Activated naive CD8-positive, alpha-beta T cell treated with anti-CD3 and anti-CD28 coated beads, Interleukin-2, amount 10 ng/mL, durations not matched to agents 7 days and 5 days (primary cell): ENCODE results near the gene USP28. TPM values are rescaled to one million over a fixed set of nuclear protein-coding genes. Genes with fewer than 3 reads are reported as not detected.

ENCODE experiments used
- ATAC-seq: fragments of 150-1000 bp; cut with Tn5 transposase; one replicate; pipeline ENCODE4 v1.10.0; 2021; ENCODE audit warnings: low read depth, moderate library complexity
- POLR2A ChIA-PET: fragments of 350-600 bp; sonication (Branson Sonifier 250); formaldehyde crosslinking; loops from one replicate; lab custom pipeline; 2021; ENCODE audit warnings: antibody characterized with exemption; lab: Charles Lee
- DNase-seq: peaks from one replicate; pipeline ENCODE4 v3.0.0; 2021
- H3K27ac Mint-ChIP-seq: one replicate; pipeline ENCODE4 v1.8.0; 2022; ENCODE audit warnings: mild to moderate bottlenecking, mixed read lengths
- H3K27me3 Mint-ChIP-seq: one replicate; pipeline ENCODE4 v1.8.0; 2022; ENCODE audit warnings: mild to moderate bottlenecking, moderate library complexity, mixed read lengths
- H3K36me3 Mint-ChIP-seq: one replicate; pipeline ENCODE4 v1.8.0; 2021; ENCODE audit warnings: mild to moderate bottlenecking, mixed read lengths
- H3K4me1 Mint-ChIP-seq: one replicate; pipeline ENCODE4 v1.8.0; 2021; ENCODE audit warnings: mixed read lengths
- H3K4me3 Mint-ChIP-seq: one replicate; pipeline ENCODE4 v1.8.0; 2022; ENCODE audit warnings: mild to moderate bottlenecking, moderate library complexity, mixed read lengths
- H3K9me3 Mint-ChIP-seq: one replicate; pipeline ENCODE4 v1.8.0; 2021; ENCODE audit warnings: mixed read lengths
- total RNA-seq, 2 experiments: library from RNA; stranded (reverse); gene quantifications; one replicate each; pipeline ENCODE4 v1.2.3, GENCODE V29; 2021

Gene USP28
- total RNA-seq, 2 experiments from 2014 or later: 43.0 to 44.9 TPM

GRCh38 chr11:113840932-113841664 lies 34.3 kb downstream of the USP28 start:
- Mint-ChIP-seq H3K4me3 (peak overlapping the region; percentile 63), H3K36me3 (peaks cover 33% of the 10 kb centered on the region)

DNA sequence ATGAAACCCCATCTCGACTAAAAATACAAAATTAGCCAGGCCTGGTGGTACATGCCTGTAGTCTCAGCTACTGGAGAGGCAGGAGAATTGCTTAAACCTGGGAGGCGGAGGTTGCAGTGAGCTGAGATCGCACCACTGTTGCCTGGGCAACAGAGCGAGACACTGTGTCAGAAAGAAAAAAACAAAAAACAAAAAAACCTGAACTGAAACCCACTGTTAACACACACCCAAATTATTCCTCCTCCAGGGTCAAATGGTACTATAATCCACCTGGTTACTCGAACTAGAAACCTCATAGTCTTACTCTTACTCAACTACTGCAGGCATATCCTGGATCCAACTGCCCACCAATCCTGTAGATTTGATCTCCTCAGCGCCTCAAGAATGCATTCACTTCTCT lies 35.5 kb downstream of the USP28 start:
- DNase-seq (no peak), ATAC-seq (no peak)
- Mint-ChIP-seq H3K4me3 (no peak overlapping the region), H3K27me3 (no peaks in the 10 kb centered on the region), H3K4me1 (peaks cover 12% of the 10 kb centered on the region), H3K36me3 (peaks cover 27% of the 10 kb centered on the region), H3K9me3 (no peaks in the 10 kb centered on the region), H3K27ac (no peak overlapping the region)
- POLR2A ChIA-PET: no interaction called here

More at GRCh38 chr11:113840932-113841664, 34.3 kb downstream of the USP28 start:
- POLR2A ChIA-PET: no interaction called here
- peaks cover 10% of the 10 kb centered on the region for H3K4me1 Mint-ChIP-seq
- ATAC-seq (peak; percentile 73), DNase-seq (no peak)
- H3K27me3 Mint-ChIP-seq: no peaks in the 10 kb centered on the region
- no peaks in the 10 kb centered on the region for H3K9me3 Mint-ChIP-seq
- peak overlapping the region; percentile 81 for H3K27ac Mint-ChIP-seq

GRCh38 chr11:113838005-113838404 lies 37.4 kb downstream of the USP28 start:
- Mint-ChIP-seq H3K27ac (no peak overlapping the region), H3K4me3 (no peak overlapping the region), H3K9me3 (no peaks in the 10 kb centered on the region), H3K36me3 (peaks cover 22% of the 10 kb centered on the region), H3K4me1 (peaks cover 10% of the 10 kb centered on the region), H3K27me3 (no peaks in the 10 kb centered on the region)
- no peak for ATAC-seq
- DNase-seq: no peak
- POLR2A ChIA-PET: no interaction called here

DNA sequence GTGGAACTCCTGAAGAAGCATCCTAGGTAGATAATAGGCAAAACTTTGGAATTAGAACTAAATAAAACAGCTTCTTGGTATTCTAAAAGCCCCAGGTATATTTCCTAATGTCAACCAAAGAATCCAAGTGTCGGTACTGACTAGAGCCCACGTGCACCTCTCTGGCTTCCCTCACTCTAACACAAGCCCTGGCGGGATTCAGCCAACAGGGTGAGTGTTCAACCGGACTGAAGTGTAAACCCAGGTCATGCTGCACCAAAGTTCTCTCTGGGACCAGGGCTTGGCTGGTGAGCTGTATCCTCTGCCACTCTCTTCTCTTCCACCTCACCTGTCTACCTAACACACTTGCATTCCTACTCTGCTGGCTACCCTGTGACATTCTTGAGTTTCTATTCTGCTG lies 40.1 kb downstream of the USP28 start:
- Mint-ChIP-seq H3K27me3 (no peaks in the 10 kb centered on the region), H3K27ac (no peak overlapping the region), H3K4me1 (peaks cover 2% of the 10 kb centered on the region)

GRCh38 chr11:113833151-113833550 lies 42.2 kb downstream of the USP28 start:
- peaks cover 2% of the 10 kb centered on the region for H3K4me1 Mint-ChIP-seq
- ATAC-seq: no peak

More for the DNA sequence above, 40.1 kb downstream of the USP28 start:
- Mint-ChIP-seq H3K36me3 (peaks cover 14% of the 10 kb centered on the region), H3K4me3 (no peak overlapping the region), H3K9me3 (no peaks in the 10 kb centered on the region)
- no peak for ATAC-seq
- POLR2A ChIA-PET: no interaction called here
- no peak for DNase-seq

GRCh38 chr11:113831314-113831713 lies 44.1 kb downstream of the USP28 start:
- no peak for ATAC-seq
- Mint-ChIP-seq H3K4me1 (peaks cover 2% of the 10 kb centered on the region), H3K9me3 (no peaks in the 10 kb centered on the region), H3K36me3 (peaks cover 19% of the 10 kb centered on the region), H3K27me3 (no peaks in the 10 kb centered on the region), H3K27ac (peak overlapping the region; percentile 38), H3K4me3 (no peak overlapping the region)
- DNase-seq: no peak
- POLR2A ChIA-PET: no interaction called here

More at GRCh38 chr11:113833151-113833550, 42.2 kb downstream of the USP28 start:
- Mint-ChIP-seq H3K9me3 (no peaks in the 10 kb centered on the region), H3K27me3 (no peaks in the 10 kb centered on the region), H3K27ac (no peak overlapping the region), H3K4me3 (no peak overlapping the region), H3K36me3 (peaks cover 9% of the 10 kb centered on the region)
- POLR2A ChIA-PET: no interaction called here
- no peak for DNase-seq

GRCh38 chr11:113829751-113830150 lies 45.6 kb downstream of the USP28 start:
- no peak overlapping the region for H3K27ac Mint-ChIP-seq
- no peaks in the 10 kb centered on the region for H3K4me1 Mint-ChIP-seq
- no peak for ATAC-seq
- H3K36me3 Mint-ChIP-seq: peaks cover 30% of the 10 kb centered on the region
- H3K9me3 Mint-ChIP-seq: peaks cover 2% of the 10 kb centered on the region
- no peaks in the 10 kb centered on the region for H3K27me3 Mint-ChIP-seq
- DNase-seq: no peak
- no peak overlapping the region for H3K4me3 Mint-ChIP-seq
- POLR2A ChIA-PET: no interaction called here

DNA sequence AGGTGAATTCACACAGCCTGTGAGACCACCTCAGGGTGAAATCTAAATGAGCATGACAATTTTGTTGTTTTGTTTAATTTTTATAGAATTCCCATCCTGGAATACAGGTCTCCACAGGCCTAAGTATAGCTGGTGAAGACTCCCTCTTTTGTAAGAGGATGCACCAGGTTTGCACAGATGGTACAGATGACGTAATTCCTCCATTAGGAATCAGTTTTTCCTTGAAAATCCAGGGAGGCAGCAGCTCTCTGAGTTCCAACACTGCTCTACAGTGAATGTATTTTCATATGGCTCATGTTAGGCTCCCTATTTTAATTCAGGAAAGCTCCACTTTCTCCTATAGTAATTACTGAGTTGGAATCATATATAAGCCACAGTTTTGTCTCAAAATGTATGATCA lies 47.2 kb downstream of the USP28 start:
- Mint-ChIP-seq H3K27me3 (no peaks in the 10 kb centered on the region), H3K4me1 (no peaks in the 10 kb centered on the region), H3K4me3 (no peak overlapping the region), H3K36me3 (peaks cover 36% of the 10 kb centered on the region), H3K9me3 (peaks cover 2% of the 10 kb centered on the region), H3K27ac (no peak overlapping the region)
- DNase-seq: no peak
- POLR2A ChIA-PET: no interaction called here
- no peak for ATAC-seq

DNA sequence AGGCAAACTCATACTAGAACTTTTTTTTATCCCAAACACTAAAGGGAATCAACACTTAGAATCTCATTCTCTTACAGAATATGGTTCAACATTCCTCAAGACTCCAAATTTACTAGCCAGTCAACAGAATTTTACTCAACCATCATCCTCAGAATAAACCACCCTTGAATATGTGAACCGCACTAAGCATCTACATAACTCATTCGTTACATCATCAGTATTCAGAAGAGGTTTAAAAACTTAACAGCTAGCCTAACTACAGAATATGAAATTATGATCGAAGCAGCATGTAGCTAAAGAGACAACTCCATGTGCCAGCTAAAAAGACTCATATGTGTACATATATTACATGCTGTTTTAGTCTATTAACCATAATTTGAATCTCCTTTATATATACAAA lies 47.9 kb downstream of the USP28 start:
- ATAC-seq: no peak
- H3K36me3 Mint-ChIP-seq: peaks cover 37% of the 10 kb centered on the region
- H3K4me3 Mint-ChIP-seq: no peak overlapping the region
- H3K27ac Mint-ChIP-seq: no peak overlapping the region
- DNase-seq: no peak
- H3K4me1 Mint-ChIP-seq: no peaks in the 10 kb centered on the region
- H3K9me3 Mint-ChIP-seq: peaks cover 2% of the 10 kb centered on the region
- no peaks in the 10 kb centered on the region for H3K27me3 Mint-ChIP-seq
- POLR2A ChIA-PET: no interaction called here

DNA sequence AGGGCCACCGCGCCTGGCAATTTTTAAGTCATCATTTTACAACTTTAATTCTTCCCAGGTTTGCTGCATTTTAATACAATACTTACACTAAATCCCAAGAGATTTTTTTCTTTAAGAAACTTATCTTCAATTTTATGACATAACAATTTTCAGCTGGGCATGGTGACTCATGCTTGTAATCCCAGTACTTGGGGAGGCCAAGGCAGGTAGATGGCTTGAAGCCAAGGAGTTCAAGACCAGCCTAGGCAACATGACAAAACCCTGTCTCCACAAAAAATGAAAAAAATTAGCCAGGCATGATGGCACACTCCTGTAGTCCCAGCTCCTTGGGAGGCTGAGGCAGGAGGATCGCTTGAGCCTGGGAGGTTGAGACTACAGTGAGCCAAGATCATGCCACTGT lies 56.9 kb downstream of the USP28 start:
- Mint-ChIP-seq H3K27ac (no peak overlapping the region), H3K36me3 (peaks cover 38% of the 10 kb centered on the region), H3K9me3 (no peaks in the 10 kb centered on the region), H3K27me3 (no peaks in the 10 kb centered on the region), H3K4me1 (no peaks in the 10 kb centered on the region), H3K4me3 (no peak overlapping the region)
- POLR2A ChIA-PET: no interaction called here
- ATAC-seq (no peak), DNase-seq (no peak)

DNA sequence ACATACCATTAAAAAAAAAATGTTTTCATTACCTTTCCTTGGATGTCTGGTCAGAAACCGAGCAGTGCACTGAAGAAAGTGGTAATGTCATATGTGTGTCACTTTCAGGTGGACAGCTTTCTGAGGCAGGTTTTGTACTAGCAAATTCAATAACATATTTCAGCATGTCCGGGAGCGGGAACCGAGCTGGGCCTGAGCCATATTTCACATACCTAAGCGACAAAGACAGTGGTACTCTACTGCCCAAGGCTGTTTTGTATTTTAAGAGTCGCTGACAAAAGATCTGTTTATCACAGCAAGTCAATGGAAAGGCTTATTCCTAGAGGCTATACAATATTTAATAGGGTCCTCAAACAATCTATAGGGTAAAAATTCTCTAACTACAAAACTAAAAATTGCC lies 57.7 kb downstream of the USP28 start:
- Mint-ChIP-seq H3K36me3 (peaks cover 34% of the 10 kb centered on the region), H3K4me3 (no peak overlapping the region), H3K27me3 (no peaks in the 10 kb centered on the region), H3K27ac (no peak overlapping the region), H3K4me1 (no peaks in the 10 kb centered on the region), H3K9me3 (no peaks in the 10 kb centered on the region)
- no peak for DNase-seq
- POLR2A ChIA-PET: no interaction called here
- ATAC-seq: no peak

- Mint-ChIP-seq H3K4me1 (no peaks in the 10 kb centered on the region), H3K9me3 (no peaks in the 10 kb centered on the region), H3K4me3 (no peak overlapping the region), H3K36me3 (peaks cover 35% of the 10 kb centered on the region), H3K27ac (no peak overlapping the region), H3K27me3 (no peaks in the 10 kb centered on the region)
- POLR2A ChIA-PET: no interaction called here
- no peak for ATAC-seq
- DNase-seq: no peak
Observed at GRCh38 chr11:113817162-113817561, 58.2 kb downstream of the USP28 start.

- no peak overlapping the region for H3K4me3 Mint-ChIP-seq
- no peaks in the 10 kb centered on the region for H3K27me3 Mint-ChIP-seq
- ATAC-seq (no peak), DNase-seq (no peak)
- POLR2A ChIA-PET: no interaction called here
- H3K4me1 Mint-ChIP-seq: no peaks in the 10 kb centered on the region
- H3K9me3 Mint-ChIP-seq: no peaks in the 10 kb centered on the region
- peaks cover 26% of the 10 kb centered on the region for H3K36me3 Mint-ChIP-seq
- no peak overlapping the region for H3K27ac Mint-ChIP-seq
Observed at GRCh38 chr11:113814181-113814580, 61.2 kb downstream of the USP28 start.

- H3K27ac Mint-ChIP-seq: no peak overlapping the region
Observed at GRCh38 chr11:113808931-113809330, 66.4 kb downstream of the USP28 start.

More at GRCh38 chr11:113808931-113809330, 66.4 kb downstream of the USP28 start:
- no peak for DNase-seq
- Mint-ChIP-seq H3K9me3 (no peaks in the 10 kb centered on the region), H3K27me3 (no peaks in the 10 kb centered on the region), H3K36me3 (peaks cover 25% of the 10 kb centered on the region), H3K4me3 (no peak overlapping the region), H3K4me1 (no peaks in the 10 kb centered on the region)
- POLR2A ChIA-PET: no interaction called here
- ATAC-seq: no peak
